GM12878 (cell line): Measurements from ENCODE around the gene RSBN1L. TPM values are rescaled to one million over a fixed set of nuclear protein-coding genes. Genes with fewer than 3 reads are reported as not detected.

Experiments
- ATAC-seq: fragments of 200-7000 bp; cut with Tn5 transposase; 3 replicates; pipeline ENCODE4 v1.9.1; 2020; ENCODE audit warnings: mild to moderate bottlenecking, moderate library complexity
- BruUV-seq: library from RNA; stranded (reverse); fragments of 400-500 nt; replicated peaks from 2 replicates; lab custom pipeline; 2021; lab: Mats Ljungman, UMichigan
- CTCF ChIA-PET: fragments of 300-600 bp; sonication (Branson Sonifier 250); formaldehyde crosslinking; extraction: SDS; loops from one replicate; lab custom pipeline; 2021; ENCODE audit warnings: inconsistent platforms; lab: Yijun Ruan, JAX
- POLR2A ChIA-PET: fragments of 350-600 bp; formaldehyde crosslinking; extraction: SDS; loops from one replicate; lab custom pipeline; 2021; ENCODE audit warnings: inconsistent platforms; lab: Charles Lee
- RAD21 ChIA-PET: fragments of 300-600 bp; sonication (Branson Sonifier 250); formaldehyde crosslinking; loops from one replicate; lab custom pipeline; 2023; ENCODE audit warnings: antibody characterized with exemption; ENCODE audit not compliant: unreplicated experiment; lab: Charles Lee
- SMC1A ChIA-PET: fragments of 300-600 bp; sonication (Branson Sonifier 250); formaldehyde crosslinking; loops from one replicate; lab custom pipeline; 2023; ENCODE audit not compliant: unreplicated experiment, uncharacterized antibody; lab: Charles Lee
- DNase-seq: peaks from one replicate; pipeline ENCODE4 v3.0.0-alpha.2; 2011; ENCODE audit warnings: low read depth, low spot score
- FAIRE-seq: peaks from 3 replicates; lab custom pipeline; 2011; peaks lifted over from hg19 to GRCh38; lab: Jason Lieb, UNC
- H2AFZ ChIP-seq: 2 replicates; pipeline ENCODE4 v1.6.0; 2011; ENCODE audit warnings: low read depth, low read length, control low read depth; ENCODE audit not compliant: control insufficient read depth
- H3K27ac ChIP-seq: 2 replicates; pipeline ENCODE4 v1.5.1; 2011; ENCODE audit warnings: control low read depth; ENCODE audit not compliant: control insufficient read depth, insufficient read depth
- H3K27me3 ChIP-seq, 2 experiments: replicated peaks in 1 of 2; 2 replicates each; pipeline versions ENCODE4 v1.6.0 to v1.6.1; 2011; ENCODE audit warnings: low read length in 1 of 2; ENCODE audit not compliant: control insufficient read depth in 2 of 2, insufficient read depth in 2 of 2
- H3K36me3 ChIP-seq, 2 experiments: 2 replicates each; pipeline ENCODE4 v1.5.1; 2011; ENCODE audit warnings: low read length in 1 of 2; ENCODE audit not compliant: control insufficient read depth in 2 of 2, insufficient read depth in 2 of 2
- H3K4me1 ChIP-seq: 2 replicates; pipeline ENCODE4 v1.6.1; 2011; ENCODE audit warnings: mild to moderate bottlenecking, low read length, moderate library complexity, mixed read lengths; ENCODE audit not compliant: control insufficient read depth, insufficient read depth
- H3K4me2 ChIP-seq: 2 replicates; pipeline ENCODE4 v1.6.0; 2011; ENCODE audit warnings: control low read depth; ENCODE audit not compliant: control insufficient read depth, insufficient read depth
- H3K4me3 ChIP-seq: fragments of 200-600 bp; sonication (generic); 2 replicates; pipeline ENCODE4 v1.5.1; 2016
- H3K79me2 ChIP-seq: 2 replicates; pipeline ENCODE4 v1.6.0; 2011; ENCODE audit warnings: low read length; ENCODE audit not compliant: control insufficient read depth, insufficient read depth
- H3K9ac ChIP-seq: 2 replicates; pipeline ENCODE4 v1.8.0; 2011; ENCODE audit warnings: low read length, control low read depth, mixed read lengths; ENCODE audit not compliant: control insufficient read depth, insufficient read depth
- H3K9me3 ChIP-seq: replicated peaks from 3 replicates; pipeline ENCODE4 v1.5.1; 2011; ENCODE audit warnings: mild to moderate bottlenecking, low read length; ENCODE audit not compliant: control insufficient read depth, insufficient read depth
- H4K20me1 ChIP-seq: 2 replicates; pipeline ENCODE4 v1.6.0; 2011; ENCODE audit not compliant: control insufficient read depth, insufficient read depth
- ATF2 ChIP-seq: IDR thresholded peaks from 2 replicates; pipeline ENCODE4 v1.6.1; 2012; ENCODE audit warnings: low read length, inconsistent platforms
- CBFB ChIP-seq: IDR thresholded peaks from 2 replicates; pipeline ENCODE4 v1.6.1; 2016; ENCODE audit warnings: antibody characterized with exemption, low read depth
- HDAC2 ChIP-seq: fragments of 200-600 bp; sonication (generic); IDR thresholded peaks from 2 replicates; pipeline ENCODE4 v1.6.1; 2017
- NFIC ChIP-seq: IDR thresholded peaks from 2 replicates; pipeline ENCODE4 v1.6.1; 2012; ENCODE audit warnings: low read depth, mild to moderate bottlenecking, inconsistent platforms, low read length, moderate library complexity
- NFYB ChIP-seq: IDR thresholded peaks from 2 replicates; pipeline ENCODE4 v1.6.1; 2011; ENCODE audit warnings: low read depth, mild to moderate bottlenecking, low read length, improper control_type of control experiment, moderate library complexity; ENCODE audit not compliant: insufficient read depth
- NR2C2 ChIP-seq: IDR thresholded peaks from 2 replicates; pipeline ENCODE4 v1.6.1; 2011; ENCODE audit warnings: borderline replicate concordance, low read depth; ENCODE audit not compliant: control insufficient read depth, insufficient read length
- NRF1 ChIP-seq: conservative IDR thresholded peaks from 2 replicates; pipeline ENCODE4 v1.6.1; 2011; ENCODE audit warnings: mild to moderate bottlenecking, low read depth, low read length, improper control_type of control experiment
- POU2F2 ChIP-seq: IDR thresholded peaks from 3 replicates; pipeline ENCODE4 v1.6.1; 2011; ENCODE audit warnings: low read depth, mild to moderate bottlenecking, low read length, borderline replicate concordance
- SMAD5 ChIP-seq: IDR thresholded peaks from 2 replicates; pipeline ENCODE4 v1.6.1; 2016; ENCODE audit warnings: antibody characterized with exemption, low read depth
- SREBF1 ChIP-seq: IDR thresholded peaks from 2 replicates; pipeline ENCODE4 v1.6.1; 2012; ENCODE audit warnings: mild to moderate bottlenecking, low read length
- STAT3 ChIP-seq: IDR thresholded peaks from 2 replicates; pipeline ENCODE4 v1.6.1; 2011; ENCODE audit warnings: low read depth, low read length, improper control_type of control experiment
- SUPT20H ChIP-seq: IDR thresholded peaks from 2 replicates; pipeline ENCODE4 v1.6.1; 2011; ENCODE audit warnings: low read depth, mild to moderate bottlenecking, low read length, moderate library complexity, borderline replicate concordance; ENCODE audit not compliant: control insufficient read depth
- TCF12 ChIP-seq: IDR thresholded peaks from 2 replicates; pipeline ENCODE4 v1.6.1; 2011; ENCODE audit warnings: low read depth, mild to moderate bottlenecking, low read length
- ZNF24 ChIP-seq: fragments of 450-650 bp; IDR thresholded peaks from 2 replicates; pipeline ENCODE4 v1.6.1; 2017; ENCODE audit warnings: antibody characterized with exemption, mild to moderate bottlenecking
- WGBS: methylation state at CpG from one replicate; pipeline ENCODE4 v1.1.6; 2016; ENCODE audit warnings: low lambda C conversion rate; ENCODE audit not compliant: insufficient replicate concordance, insufficient coverage; ENCODE audit errors: missing lambda C conversion rate; 5-methylcytosine and 5-hydroxymethylcytosine counted together
- in situ Hi-C: fragments of 300-500 bp; cut with MboI; formaldehyde crosslinking; loops from 9 replicates; pipeline ENCODE4 v1.14.3; 2018; ENCODE audit warnings: mixed read lengths
- intact Hi-C: fragments of 100-400 bp; cut with micrococcal nuclease; formaldehyde crosslinking; loops from one replicate; pipeline ENCODE4 v1.14.2; 2022; ENCODE audit not compliant: unreplicated experiment
- polyA plus RNA-seq, 11 experiments: library from polyadenylated mRNA; depleted of rRNA in 4 of 11; unstranded in 6 of 11; stranded (reverse) in 5 of 11; fragments of >200 nt; fragmentation: Nextera tagmentation in 4 of 11; fragmentation: Illumina TruSeq in 1 of 11; extraction: Ambion mirVana in 4 of 11; extraction: Trizol in 1 of 11; gene quantifications; 1 replicate in 1 of 11; 2 replicates in 10 of 11; pipeline versions ENCODE4 v1.2.1 to v1.2.3, GENCODE V29; 2011 to 2016; ENCODE audit warnings: inconsistent platforms in 2 of 11, missing spikeins in 2 of 11, low read depth in 1 of 11
- total RNA-seq, 4 experiments: library from RNA; depleted of rRNA in 3 of 4; stranded (reverse); fragments of >200 nt in 3 of 4; fragmentation: Illumina TruSeq in 1 of 4; extraction: Trizol in 1 of 4; gene quantifications; 2 replicates each; pipeline versions ENCODE4 v1.2.1 to v1.2.3, GENCODE V29; 2013 to 2021

RSBN1L gene
- total and polyA plus RNA-seq, 10 of the 15 experiments (the other 5 are each of a cell fraction or from before 2014, with no cell fraction given): 4.5 to 23.7 (median 10.3) TPM

GRCh38 chr7:77783111-77783510, 86.9 kb downstream of the RSBN1L start:
- peaks cover 9% of the 10 kb centered on the region for H3K9me3 ChIP-seq
- H3K4me1 ChIP-seq: no peaks in the 10 kb centered on the region
- no peak overlapping the region for H3K27ac ChIP-seq
- intact Hi-C loops: no loop called here
- H3K4me2 ChIP-seq: no peak overlapping the region
- no peaks in the 10 kb centered on the region for H4K20me1 ChIP-seq
- TF ChIP-seq SMAD5: no peak
- TF ChIP-seq ATF2: no peak
- TF ChIP-seq SUPT20H: no peak
- TF ChIP-seq NR2C2: no peak
- no peak for TF ChIP-seq CBFB
- no peak for TF ChIP-seq ZNF24
- TF ChIP-seq NRF1: no peak
- no peak for TF ChIP-seq NFIC
- TF ChIP-seq STAT3: no peak
- TF ChIP-seq HDAC2: no peak
- no peak for TF ChIP-seq NFYB
- no peak for TF ChIP-seq TCF12
- TF ChIP-seq SREBF1: no peak
- TF ChIP-seq POU2F2: no peak
- TF ChIP-seq, all 136 proteins: peak for 0
- Histone ChIP-seq H3K27me3 (no peaks in the 10 kb centered on the region), H3K79me2 (no peaks in the 10 kb centered on the region), H3K36me3 (peaks cover 0 to 22% of the 10 kb centered on the region in 2 experiments; a peak in 3 of 4 replicates), H3K4me3 (no peak overlapping the region), H3K9ac (no peak overlapping the region), H2AFZ (no peak overlapping the region)
- 100% methylated on average over 1 of the region's 1 CpG for WGBS
- BruUV-seq: no TSS peak
- DNase-seq (no peak), FAIRE-seq (no peak), ATAC-seq (no peak)
- ChIA-PET SMC1A (interaction anchor here (0.5 to 1.7 kb wide), 2 partner anchors 26 to 238 kb away, joined by 3 to 4 read pairs; no protein-coding TSS in a partner anchor), POLR2A (no interaction called here), RAD21 (no interaction called here), CTCF (interaction anchor here (1.7 kb wide), 1 partner anchor 9 kb away, joined by 5 read pairs; no protein-coding TSS in a partner anchor)
- in situ Hi-C loops: no loop called here
